ENCODE measurements around the gene MTUS2.
A peak's percentile ranks its signal among the peaks of the same experiment; 100 is the strongest.

MTUS2 gene

DNA sequence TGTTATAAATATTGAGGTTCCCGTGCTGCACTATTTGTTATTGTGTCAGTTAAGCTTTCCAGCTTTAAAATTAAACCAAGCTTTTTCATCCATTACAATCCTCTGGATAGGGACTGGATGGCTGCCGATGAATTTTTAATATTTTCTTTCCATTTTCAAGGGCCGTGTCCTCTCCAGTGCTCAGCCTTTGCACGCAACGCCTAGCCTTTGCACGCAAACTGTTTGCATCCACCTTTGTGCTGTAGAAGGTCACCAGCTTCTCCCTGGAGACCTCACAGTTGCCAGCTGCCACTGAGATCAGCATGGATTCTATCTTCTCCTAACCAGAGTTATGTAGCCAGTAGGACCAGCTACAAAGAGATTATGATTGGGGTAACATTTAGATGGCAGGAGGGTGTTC lies 534.9 kb downstream of the MTUS2 start:
- H3K4me3 ChIP-seq (ENCODE audit: low read depth, low read length): no peak overlapping the region
- TF ChIP-seq, protein P1, sequence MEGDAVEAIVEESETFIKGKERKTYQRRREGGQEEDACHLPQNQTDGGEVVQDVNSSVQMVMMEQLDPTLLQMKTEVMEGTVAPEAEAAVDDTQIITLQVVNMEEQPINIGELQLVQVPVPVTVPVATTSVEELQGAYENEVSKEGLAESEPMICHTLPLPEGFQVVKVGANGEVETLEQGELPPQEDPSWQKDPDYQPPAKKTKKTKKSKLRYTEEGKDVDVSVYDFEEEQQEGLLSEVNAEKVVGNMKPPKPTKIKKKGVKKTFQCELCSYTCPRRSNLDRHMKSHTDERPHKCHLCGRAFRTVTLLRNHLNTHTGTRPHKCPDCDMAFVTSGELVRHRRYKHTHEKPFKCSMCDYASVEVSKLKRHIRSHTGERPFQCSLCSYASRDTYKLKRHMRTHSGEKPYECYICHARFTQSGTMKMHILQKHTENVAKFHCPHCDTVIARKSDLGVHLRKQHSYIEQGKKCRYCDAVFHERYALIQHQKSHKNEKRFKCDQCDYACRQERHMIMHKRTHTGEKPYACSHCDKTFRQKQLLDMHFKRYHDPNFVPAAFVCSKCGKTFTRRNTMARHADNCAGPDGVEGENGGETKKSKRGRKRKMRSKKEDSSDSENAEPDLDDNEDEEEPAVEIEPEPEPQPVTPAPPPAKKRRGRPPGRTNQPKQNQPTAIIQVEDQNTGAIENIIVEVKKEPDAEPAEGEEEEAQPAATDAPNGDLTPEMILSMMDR (IDR thresholded peaks at IDR 0.05; ENCODE audit: borderline replicate concordance, insufficient read depth, low read depth, low read length): no peak

DNA sequence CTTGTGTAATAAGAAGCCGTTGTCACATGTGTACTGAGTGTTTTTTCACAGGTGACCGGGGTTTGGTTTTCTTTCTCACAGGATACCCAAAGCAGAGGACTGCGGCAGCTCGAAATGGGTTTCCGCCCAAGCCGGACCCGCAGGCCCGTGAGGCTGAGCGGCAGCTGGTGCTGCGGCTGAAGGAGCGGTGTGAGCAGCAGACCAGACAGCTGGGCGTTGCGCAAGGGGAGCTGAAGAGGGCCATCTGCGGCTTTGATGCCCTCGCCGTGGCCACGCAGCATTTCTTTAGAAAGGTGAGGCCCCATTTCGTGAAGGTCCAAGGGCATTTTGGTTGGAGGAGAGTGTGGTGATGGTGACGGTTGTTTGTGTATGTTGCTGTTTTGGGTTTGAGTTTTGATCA lies 539.0 kb downstream of the MTUS2 start:
- H3K4me3 ChIP-seq (ENCODE audit: low read depth, low read length): no peak overlapping the region
- TF ChIP-seq, protein P1 (IDR thresholded peaks at IDR 0.05; ENCODE audit: borderline replicate concordance, insufficient read depth, low read depth, low read length): no peak

DNA sequence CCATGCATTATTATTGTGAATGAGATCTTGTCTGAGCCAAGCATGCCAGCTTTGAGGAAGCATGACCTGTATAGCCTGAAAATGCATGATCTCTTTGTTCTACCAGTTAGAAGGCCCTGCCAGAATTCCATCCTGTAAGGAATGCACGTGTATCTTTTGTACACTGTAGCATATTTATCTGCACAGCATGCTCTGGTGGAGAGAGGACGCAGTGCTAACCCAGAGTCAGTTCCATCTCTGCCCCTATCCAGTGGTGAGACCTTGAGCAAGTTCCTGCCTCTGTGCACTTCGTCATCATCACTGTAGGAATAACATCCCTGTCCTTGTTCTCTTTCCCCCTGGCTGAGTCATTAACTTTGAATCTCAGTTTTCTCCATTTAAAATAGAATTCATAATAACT lies 541.6 kb downstream of the MTUS2 start:
- no peak overlapping the region for H3K4me3 ChIP-seq (ENCODE audit: low read depth, low read length)
- TF ChIP-seq, protein P1 (IDR thresholded peaks at IDR 0.05; ENCODE audit: borderline replicate concordance, insufficient read depth, low read depth, low read length): no peak

DNA sequence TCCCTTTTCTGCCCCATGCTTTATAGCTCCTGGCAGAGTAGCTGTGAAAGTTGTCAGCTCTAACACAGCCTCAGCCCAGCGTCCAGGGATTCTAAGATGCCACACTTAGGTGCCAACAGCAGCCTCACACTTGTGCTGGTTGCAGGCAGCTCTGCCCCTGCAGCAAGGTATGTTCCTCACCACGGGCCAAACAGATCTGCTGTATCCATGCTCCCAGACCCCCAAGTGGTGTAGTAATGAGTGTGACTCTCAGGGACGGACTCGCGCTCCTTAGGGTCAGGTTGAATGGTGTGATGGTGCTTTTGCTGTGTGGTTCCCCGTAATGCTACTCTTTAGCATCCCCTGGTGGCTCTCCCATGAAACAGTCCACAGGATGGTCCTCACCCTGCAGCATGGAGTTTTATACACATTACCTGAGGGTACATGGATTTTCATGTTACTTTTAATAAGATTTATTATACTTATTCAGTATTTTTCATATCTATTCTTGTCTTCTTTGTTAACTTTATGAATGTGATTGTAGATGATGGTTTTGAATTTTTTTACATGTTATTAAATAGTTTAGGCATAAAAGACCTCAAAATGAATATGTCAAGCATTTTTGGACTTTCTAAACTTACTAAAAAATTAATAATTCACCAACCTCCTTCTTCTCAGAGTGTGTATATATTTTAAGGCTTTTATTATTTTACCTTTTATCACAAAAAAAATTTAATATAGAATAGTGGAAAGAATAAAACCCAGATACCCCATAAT lies 542.9 kb downstream of the MTUS2 start:
- TF ChIP-seq, protein P1 (IDR thresholded peaks at IDR 0.05; ENCODE audit: borderline replicate concordance, insufficient read depth, low read depth, low read length): peak; percentile 99
- no peak overlapping the region for H3K4me3 ChIP-seq (ENCODE audit: low read depth, low read length)

DNA sequence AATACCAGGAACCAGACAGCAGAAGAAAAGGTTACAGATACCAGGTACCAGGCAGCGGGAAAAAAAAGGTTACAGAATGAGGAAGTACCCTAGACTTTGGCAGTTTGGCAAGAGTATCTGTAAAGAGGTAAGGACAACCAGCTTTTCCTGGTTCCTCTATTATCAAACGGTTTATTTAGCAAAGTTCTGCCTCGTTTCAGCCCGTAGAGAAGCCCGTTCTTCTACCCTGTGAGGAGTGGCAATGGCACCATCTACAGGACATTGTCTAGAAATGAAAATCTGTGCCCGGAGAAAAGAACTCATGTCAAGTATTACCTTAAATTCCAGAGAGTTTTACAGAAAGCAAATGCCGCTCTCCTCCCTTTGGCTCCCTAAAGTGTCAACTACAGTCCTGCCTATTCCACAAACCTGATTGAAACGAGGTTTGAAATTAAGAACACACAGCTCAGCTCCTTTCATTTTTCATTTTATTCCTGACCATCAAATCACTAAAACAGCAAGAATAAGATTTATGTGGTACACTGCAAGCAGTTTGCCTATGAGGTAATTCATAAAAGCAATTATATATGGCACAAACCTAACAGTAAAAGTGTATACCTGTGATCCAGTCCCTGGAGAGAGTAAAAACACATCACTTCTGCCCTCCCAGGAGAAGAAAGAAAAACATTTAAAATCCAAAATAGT lies 549.1 kb downstream of the MTUS2 start:
- TF ChIP-seq, protein P1 (IDR thresholded peaks at IDR 0.05; ENCODE audit: borderline replicate concordance, insufficient read depth, low read depth, low read length): peak; percentile 48; the same call in 1 of the 2 replicates
- no peak overlapping the region for H3K4me3 ChIP-seq (ENCODE audit: low read depth, low read length)

DNA sequence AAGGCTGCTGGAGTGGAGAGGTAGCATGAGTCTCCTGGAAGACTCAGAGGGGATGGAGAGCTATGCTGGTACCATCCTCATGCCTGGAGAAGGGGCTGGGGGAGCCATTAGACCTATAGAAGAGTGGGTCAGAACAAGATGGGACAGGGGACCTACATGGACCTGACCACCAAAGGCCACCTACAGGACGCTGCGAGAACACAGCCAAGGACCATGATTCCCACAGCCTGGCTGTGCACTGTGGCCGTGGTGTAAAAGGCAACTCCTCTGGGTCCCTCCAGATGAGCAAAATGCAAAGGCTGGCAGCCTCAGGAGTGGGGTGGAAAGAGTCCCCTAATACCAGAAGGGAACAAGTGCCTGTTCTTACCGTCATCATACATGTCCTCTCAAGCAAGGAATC lies 559.1 kb downstream of the MTUS2 start:
- H3K4me3 ChIP-seq (ENCODE audit: low read depth, low read length): no peak overlapping the region
- TF ChIP-seq, protein P1 (IDR thresholded peaks at IDR 0.05; ENCODE audit: borderline replicate concordance, insufficient read depth, low read depth, low read length): 0 out of 2 replicates have a peak, but pooled peaks have one; percentile 5

DNA sequence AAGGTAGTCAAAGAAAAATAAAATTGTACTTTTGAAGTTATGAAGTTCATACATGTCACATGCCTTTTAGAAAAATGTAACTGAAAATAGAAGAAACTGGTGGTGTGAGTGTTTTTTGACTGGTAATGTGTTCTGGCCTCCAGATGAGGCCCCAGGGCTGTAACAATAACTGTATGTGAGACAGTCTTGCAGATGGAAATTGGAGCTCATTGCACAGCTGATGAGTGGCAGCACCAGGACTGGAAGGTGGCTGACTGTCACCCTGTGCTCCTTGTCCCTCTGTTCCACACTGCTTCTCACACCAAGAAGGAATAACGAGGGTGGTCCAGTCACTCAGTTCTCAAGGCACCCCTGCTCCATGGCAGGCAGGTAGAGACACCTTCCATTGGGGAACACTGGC lies 559.7 kb downstream of the MTUS2 start:
- no peak overlapping the region for H3K4me3 ChIP-seq (ENCODE audit: low read depth, low read length)
- TF ChIP-seq, protein P1 (IDR thresholded peaks at IDR 0.05; ENCODE audit: borderline replicate concordance, insufficient read depth, low read depth, low read length): no peak
